ENCODE measurements around the gene ST8SIA1.

Gene ST8SIA1

DNA sequence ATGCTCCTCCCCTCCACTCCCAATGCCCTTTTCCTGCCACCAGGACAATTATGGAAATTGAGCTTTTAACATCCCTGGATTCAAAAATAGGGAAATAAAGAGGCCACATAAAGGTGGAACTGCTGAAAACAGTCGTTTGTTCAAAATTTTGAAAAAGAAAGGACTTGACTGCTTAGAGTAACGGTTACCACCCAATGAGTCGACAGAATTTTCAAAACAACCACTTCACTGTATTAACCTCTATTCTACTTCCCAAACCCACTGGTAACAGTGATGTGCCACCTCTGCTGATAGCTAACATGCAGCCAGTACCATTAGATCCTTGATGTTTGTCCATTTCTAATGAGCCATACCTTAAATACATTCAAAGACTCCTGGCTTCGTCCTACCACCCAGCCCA, 4.9 kb downstream of the ST8SIA1 start:
- no peak for DNase-seq (ENCODE audit: low spot score)

DNA sequence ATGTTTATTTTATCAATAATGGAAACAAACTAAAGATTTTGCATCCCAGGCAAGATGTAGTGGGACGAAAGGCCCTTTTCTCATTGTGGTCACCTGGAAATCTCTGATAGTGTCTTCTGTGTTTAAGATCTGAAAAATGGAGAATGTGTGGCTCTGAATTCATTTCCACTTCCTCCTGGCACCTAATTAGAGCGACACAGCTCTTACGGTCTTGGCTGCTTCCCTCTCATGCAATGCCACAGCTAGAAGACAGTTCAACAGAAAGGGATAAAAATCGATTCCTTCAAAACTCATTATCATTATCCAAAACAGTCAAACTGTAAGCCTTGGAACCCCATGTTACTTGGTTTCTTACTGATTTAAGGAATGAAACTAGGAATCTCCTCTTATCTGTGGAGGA, 9.3 kb downstream of the ST8SIA1 start:
- no peak for DNase-seq (ENCODE audit: low spot score)

DNA sequence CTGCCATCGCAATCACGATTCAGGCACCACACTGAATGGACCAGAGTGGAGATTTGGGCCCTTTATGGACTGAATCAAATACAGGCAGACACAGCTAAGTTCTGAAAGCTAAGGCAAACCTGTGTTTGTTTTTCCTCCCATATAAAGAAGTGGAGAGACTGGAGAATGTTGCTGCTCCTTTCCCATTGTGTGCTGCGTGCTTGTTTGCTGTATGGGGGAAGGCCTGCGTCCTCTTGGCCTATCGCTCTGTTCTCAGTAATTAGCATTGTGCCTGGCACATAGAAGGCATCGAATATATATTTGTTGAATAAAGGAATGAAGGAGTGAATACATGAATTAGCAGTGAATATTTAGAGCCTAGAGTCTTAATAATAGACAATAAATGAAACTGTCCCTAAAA, 12.4 kb downstream of the ST8SIA1 start:
- DNase-seq (ENCODE audit: low spot score): no peak

DNA sequence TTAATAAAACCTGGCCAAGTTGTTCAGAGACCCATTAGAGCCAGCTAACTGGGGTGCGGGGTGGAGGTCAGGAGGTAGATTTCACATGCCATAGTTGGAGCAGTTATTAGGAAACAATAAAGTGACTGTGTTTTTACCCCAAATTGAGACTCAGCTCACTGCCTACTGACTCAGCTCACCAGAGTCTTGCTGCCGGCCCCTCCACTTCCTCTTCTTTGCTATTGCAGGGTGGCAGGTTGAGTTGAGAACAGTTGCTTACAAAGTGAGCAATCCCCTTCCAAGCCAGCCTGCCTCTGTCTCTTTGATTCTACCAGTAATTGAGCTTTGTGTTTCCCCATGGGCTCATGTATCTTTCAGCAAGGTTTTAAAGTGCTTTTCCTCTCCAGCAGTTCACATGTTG, 12.9 kb downstream of the ST8SIA1 start:
- DNase-seq (ENCODE audit: low spot score): no peak

DNA sequence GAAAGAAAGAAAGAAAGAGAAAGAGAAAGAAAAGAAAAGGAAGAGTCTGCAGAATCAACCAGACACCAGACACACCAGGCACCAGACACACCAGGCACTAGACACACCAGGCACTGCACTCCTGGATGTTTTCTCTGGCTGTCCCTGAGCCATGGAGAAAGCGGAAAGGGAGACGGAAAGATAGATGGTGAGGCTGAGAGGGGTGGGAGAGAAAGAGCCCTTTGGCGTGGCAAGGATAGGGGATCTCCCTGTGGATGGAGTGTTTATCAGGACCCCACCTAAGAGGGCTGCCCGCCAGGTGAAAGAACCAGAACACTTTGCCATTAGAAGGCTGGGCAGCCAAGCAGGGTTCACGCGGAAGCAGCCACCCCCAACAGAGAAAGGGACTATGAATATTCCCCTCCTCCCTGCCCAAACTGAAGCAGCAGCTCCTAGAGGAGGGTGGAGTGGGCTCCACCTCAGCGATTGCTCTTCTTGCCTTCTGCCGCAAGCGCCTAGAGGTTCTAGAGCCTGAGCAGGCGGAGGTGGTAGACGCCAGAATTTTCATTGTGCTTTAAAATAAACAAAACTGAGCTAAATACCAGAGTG, 13.4 kb downstream of the ST8SIA1 start:
- DNase-seq (ENCODE audit: low spot score): no peak

DNA sequence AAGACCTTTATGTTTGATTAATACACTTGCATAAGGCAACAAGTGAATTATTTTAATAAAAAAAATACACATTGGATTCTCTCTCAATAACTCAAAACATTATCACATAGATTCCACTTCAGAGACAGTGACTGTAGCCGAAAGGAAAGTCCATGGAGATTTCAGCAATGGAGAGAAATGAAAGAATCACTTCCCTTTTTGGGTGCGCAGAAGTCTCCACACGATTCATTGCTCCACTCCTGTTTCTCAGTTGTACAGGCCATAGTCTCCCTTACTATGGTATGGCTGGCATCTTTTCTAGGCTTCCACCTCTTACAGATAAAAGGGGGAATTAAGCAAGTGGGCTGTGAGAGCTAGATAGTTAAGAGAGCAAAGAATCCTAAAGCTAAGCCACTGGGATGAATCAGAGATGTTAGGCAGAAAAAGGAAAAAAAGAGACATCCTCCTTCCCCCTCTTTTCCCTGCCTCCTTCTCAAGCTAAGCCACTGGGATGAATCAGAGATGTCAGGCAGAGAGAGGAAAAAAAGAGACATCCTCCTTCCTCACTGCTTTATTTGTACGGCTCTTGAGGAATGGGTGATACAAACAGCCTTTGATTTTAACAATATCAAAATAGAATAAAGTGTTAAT, 16.3 kb downstream of the ST8SIA1 start:
- no peak for DNase-seq (ENCODE audit: low spot score)

DNA sequence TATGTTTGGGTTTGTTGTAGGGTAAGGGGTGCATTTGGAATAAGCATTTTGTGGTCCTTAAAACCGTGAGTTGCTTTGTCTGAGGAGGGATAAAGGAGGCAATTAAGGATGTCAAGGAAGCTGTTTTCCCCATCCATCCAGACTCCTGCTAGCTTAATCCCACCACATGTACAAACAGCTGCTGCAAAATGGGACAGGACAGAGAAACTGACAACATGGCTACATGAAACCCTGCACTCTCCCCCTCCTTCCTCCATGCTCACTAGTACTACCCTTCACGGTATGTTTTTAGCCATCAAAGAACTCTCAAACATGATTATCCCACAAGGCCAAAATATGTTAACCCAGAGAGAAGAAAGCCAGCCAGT, 20.6 kb downstream of the ST8SIA1 start:
- no peak for DNase-seq (ENCODE audit: low spot score)

DNA sequence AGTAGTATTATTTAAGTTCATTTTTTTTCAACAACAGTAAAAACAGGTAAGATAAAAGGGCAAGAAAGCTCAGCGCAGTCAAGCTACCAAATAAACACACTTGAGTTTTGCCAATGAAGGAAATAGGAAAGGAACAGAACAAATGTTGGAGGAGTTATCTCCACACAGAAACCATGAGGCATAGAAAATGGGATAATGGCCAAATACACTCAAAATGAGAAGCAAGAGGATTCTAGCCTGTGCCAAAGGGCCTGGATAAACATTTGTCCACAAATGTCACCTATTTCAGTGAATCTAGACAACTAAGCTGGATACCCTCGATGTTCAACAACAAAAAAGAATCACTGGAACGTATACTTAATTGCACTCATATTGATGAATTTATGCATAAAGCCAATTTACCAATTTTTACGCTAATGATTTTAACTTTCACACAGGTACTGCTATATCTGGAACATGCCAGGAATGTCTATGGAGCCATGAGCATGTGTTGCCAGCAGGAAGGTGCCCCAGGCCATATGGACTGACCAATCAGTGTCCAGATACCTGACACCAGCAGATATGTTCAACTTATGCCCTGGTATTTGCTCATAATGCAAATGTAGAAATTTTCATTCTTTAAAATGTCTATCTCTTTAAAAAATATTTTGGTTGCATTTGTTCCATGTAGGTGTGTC, 21.1 kb downstream of the ST8SIA1 start:
- no peak for DNase-seq (ENCODE audit: low spot score)

DNA sequence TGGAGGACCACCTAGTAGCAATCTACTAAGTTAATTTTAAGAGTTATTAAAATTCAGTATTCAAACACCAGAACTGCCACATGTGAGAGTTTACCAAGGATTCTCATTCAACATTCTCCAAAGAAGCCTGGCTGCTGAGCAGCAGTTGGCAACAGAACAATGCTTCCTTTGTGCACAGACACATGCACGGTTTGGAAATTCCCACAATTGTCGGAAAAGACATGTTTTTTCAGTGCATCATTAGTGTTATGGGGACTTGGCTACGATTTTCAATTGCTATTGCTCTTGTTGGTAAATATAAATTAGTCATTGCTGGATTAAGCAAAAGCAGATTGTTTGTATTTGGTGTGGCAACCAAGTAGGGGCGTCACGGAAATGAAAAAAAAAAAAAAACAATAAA, 22.2 kb downstream of the ST8SIA1 start:
- no peak for DNase-seq (ENCODE audit: low spot score)

DNA sequence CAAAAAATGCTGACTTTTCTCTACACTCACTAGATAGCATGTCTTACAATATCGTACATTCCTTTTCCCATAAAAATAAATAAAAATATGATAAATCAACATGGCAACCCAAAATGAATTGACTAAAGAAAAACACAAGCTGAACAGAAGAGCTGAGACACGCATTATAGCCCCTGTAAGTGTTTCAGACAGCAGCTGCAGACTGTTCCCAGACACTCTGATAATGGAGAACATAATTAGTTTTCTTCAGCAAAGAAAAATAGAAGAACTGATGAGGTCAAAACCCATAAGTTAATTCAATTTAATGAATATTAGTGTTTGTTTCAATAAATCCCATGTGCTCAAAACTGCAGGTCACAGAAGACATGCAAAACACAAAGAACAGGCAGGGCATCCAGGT, 23.8 kb downstream of the ST8SIA1 start:
- DNase-seq (ENCODE audit: low spot score): no peak

DNA sequence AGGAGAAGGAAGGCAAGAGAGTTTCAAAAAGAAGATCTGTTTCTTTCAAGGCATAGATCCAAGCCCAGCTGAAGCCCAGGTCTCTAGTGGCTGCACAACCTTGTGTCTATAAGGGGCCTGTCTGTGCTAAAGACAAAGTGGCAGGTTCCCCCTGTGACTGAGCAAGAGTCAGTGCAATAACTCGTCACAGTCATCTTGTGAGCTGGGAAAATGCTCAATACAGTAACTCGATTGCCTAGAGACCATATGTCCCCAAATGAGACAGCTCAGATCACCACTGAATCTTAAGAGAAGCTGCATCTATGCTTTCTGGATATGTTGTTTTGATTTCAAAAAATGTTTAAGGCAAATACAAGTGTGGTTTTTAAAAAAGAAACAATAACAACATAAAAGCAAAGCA, 24.2 kb downstream of the ST8SIA1 start:
- no peak for DNase-seq (ENCODE audit: low spot score)

DNA sequence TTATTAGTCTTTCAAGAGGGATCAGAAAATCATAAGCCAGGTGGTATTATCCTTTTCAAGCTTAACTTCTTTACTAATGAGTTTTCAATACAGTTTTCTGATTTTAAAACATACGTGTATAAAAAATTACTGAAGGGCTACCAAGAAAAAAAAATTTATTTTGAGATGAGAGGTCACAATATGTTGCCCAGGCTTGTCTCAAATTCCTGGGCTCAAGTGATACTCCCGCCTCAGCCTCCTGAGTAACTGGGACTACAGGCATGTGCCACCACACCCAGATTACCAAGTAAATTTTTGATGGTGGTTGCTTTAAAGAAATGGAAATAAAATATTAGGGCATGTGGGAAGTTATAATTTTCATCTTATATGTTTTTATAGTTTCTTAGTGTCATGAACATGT, 26.7 kb downstream of the ST8SIA1 start:
- DNase-seq (ENCODE audit: low spot score): no peak

DNA sequence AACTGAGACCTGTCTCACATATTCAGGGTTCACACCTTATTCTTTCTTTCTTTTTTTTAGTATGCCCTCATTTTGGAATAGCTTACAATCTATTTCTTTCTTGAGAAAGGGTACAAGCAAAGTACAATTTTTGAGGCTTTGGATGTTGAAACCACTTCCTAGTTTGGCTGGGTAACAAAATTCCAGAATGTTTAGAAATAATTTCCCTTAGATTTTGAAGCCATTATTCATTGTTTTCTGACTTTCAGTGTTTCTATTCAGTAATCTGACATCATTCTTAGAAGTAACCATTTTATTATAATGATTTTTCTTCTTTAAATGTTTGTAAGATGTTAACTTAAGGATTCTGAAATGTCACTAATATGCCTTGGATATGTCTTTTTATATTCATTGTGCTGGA, 28.2 kb downstream of the ST8SIA1 start:
- no peak for DNase-seq (ENCODE audit: low spot score)

DNA sequence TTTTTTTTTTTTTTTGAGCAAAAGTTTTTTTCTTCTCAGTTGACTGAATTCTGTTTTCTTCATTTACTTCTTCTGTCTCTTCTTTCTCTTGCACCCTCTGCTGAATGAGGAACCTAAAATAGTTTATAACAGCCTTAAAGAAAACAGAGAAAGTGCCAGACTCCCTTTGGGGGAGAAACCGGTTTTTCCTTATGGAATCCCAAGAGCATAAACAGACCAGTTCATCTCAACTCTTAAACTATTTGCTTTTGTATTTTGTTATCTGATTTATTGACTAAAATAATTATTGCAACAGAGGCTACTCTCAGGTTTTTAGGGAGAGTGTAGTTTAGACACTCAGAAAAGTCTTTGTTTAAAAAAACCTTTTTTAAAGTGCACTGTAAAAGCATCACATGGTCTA, 30.2 kb downstream of the ST8SIA1 start:
- no peak for DNase-seq (ENCODE audit: low spot score)

DNA sequence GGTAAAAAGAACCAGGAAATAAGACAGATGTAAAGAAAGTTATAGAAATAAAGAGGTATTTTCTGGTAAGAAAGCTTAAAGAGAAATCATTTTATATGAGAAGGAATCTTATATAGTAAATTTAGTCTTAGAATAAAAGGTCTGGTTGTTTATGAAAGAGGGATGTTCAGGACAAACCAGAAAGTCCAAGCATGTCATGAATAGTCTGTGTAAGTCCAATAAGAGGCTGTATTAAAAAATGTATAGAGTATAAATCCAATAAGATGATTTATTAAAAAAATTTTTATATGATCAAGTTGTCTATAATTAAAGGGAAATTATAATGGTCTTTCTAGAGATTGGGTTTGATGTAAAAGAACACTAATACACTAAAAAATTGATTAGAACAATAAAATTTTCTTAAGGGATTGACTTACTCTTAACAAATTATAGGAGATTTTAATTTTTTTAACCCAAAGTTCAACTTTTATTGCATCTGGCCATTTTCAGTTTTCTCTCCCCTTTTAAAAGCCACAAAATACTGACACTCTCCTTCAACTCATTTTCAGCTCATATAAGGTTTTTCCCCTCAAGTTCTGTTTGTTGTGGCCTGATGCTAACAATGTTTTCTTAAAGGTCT, 35.1 kb downstream of the ST8SIA1 start:
- DNase-seq (ENCODE audit: low spot score): no peak

DNA sequence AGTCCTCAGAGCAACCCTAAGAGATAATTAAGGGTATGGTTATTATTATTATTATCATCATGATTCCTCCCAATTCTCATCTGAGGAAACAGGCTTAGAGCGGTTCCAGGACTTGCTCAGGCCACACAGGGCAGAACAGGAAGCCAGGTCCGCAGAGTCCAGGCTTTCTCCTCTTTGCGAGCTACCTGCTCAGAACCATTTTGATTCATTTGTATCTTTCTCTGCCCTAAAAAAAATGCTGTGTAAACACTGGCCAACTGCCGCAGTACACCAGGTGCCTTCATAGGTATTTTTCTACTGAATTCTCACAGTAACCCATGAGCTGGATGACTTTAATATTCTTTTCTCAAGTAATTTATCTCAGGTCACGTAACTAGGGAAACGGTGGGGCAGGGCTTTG, 45.3 kb downstream of the ST8SIA1 start:
- no peak for DNase-seq (ENCODE audit: low spot score)

DNA sequence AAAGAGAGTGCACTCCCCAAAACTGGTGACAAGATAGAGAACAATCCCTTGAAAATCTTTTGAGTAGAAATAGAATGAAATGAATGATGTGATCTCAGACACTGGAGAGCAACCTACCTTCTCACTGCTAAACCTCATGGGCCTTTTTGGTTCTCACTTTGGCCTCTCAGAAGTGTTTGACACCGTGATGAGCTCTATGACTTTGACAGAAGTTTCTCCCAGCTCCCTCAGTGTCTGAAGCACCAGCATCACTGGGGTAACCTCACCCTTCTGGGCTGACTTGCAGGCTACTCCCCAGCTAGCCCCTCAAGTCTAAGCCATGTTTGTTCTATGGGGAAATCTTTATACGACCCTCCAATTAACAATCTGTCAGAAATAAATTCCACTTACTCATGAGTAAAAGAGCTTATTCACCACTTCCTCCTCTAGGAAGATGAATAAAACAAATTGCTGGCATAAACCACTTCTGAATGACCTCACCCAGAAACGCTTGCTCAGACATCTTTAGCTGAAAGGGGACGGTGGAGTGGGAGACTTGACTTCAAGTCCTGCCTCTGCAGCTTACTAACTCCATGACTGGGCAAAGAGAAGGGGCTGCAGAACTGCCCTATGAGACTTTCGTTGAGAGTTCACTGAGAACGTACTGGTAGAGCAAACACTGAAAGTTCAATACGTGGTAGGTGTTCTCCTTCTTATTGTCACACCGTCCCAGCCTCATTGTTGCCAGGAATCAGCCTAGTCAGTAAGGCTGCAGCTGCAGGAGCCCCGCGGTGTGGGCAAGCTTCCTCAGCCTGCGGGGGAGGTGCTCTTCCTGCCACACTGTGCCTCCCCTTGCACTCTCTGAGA, 46.5 kb downstream of the ST8SIA1 start:
- no peak for DNase-seq (ENCODE audit: low spot score)

DNA sequence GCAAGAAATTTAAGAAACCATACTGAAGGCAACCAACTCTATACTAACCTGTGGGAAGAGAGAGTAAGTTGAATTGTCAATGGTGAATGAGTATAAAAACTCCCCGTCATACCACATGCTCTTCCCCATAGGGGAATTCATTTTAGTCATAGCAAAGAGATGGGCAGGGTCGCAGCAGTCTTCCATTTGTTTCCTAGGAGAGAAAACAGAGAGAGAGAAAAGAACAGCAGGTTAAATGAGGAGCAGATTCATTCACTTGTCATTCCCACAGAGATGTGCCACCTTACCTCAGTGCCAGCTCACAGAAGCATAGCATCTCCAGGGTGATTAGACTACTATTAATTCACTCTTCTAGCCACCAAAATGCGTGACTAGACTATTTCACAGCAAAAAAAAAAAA, 47.4 kb downstream of the ST8SIA1 start:
- no peak for DNase-seq (ENCODE audit: low spot score)

DNA sequence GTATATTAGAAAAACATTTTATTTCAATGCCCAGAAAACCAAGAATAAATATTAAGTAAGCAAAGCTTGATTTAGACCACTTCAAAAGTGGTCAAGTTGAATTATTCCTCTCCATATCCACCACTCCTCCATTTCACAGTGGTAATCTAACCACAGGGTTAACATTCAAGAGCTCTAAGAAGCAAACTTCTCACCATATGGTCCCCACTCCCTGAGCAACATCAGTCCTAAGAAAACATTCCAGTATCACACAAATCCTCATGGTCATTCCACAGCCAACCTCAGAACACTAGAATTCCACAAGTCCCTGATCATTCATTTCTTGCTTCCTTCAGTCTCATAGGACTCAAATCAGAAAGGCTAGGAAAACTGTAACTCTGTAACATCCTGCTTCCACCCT, 47.9 kb downstream of the ST8SIA1 start:
- no peak for DNase-seq (ENCODE audit: low spot score)

DNA sequence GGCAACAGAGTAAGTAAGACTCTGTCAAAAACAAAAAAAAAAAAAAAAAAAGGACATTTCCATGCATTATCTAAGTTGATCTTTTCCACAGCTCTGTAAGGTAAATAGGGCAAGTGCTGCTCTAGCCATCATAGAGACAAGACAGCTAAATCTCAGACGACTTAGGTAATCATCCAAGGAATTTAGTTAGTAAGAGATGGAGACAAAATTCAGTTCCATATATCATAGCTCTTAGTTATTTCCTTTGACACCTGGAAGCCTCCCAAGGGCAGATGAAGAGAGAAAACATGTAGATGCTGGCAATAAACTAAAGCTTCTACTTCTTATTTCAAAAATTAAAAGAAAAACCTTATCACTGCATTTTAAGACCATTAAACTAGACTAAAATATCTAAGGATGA, 48.7 kb downstream of the ST8SIA1 start:
- DNase-seq (ENCODE audit: low spot score): no peak

DNA sequence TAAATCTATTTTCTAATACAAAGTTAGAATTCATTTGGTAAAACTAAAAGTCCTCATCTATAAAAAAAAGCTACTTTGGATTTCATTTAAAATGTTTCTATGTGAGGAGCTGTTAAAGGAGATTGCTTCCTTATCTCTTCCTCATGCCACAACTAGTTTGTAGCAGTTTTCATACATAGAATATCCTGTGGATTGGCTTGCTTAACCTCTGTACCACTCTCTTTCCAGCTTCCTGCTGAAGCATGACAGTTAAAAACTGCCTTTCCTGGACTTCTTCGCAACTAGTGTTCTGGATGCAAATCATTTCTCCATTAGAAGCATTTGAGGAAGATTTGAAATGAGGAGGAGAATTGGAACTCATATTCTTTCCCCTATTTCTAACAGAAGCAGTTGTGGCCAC, 49.6 kb downstream of the ST8SIA1 start:
- no peak for DNase-seq (ENCODE audit: low spot score)

DNA sequence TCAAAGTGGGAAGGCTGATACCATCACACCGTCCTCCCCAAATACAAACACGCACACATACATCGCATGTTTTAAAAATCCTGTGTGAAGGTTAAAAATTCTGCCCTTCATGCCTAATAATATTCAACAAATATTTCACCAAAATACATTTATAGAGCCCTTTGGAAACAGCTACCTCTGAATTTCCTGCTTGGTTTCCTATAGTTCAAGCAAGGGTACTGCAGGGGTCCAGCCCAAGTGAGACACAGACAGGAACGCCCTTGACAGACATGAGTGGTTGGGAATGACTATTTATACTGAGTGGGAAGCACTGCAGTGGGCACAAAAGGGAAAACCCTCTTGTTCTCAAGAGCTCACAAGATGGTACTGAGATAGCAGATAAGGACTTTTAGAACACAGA, 51.0 kb downstream of the ST8SIA1 start:
- no peak for DNase-seq (ENCODE audit: low spot score)

Data from LoVo (cell line).